ENCODE results near the gene XRN1.

Gene XRN1

GRCh38 chr3:142269767-142270166 lies 178.1 kb downstream of the XRN1 start:
- DNase-seq (ENCODE audit: low read depth in 3 of 3), result no peak

GRCh38 chr3:142268426-142268825 lies 179.4 kb downstream of the XRN1 start:
- DNase-seq (ENCODE audit: low read depth in 3 of 3), result no peak

GRCh38 chr3:142267269-142267668 lies 180.6 kb downstream of the XRN1 start:
- DNase-seq (ENCODE audit: low read depth in 3 of 3), result no peak

- DNase-seq (ENCODE audit: low read depth in 3 of 3), result no peak
These were observed 184.7 kb downstream of the XRN1 start for GRCh38 chr3:142263112-142263511.

- DNase-seq (ENCODE audit: low read depth in 3 of 3), result no peak
These were observed 188.5 kb downstream of the XRN1 start for GRCh38 chr3:142259359-142259758.

GRCh38 chr3:142256712-142257333 lies 191.0 kb downstream of the XRN1 start:
- DNase-seq (ENCODE audit: low read depth in 3 of 3), result no peak
